HepG2 (cell line): Measurements from ENCODE around the gene MEA1. TPM values are rescaled to one million over a fixed set of nuclear protein-coding genes. Genes with fewer than 3 reads are reported as not detected.

Experiments
- ARID4A ChIP-seq: sonication (generic); formaldehyde crosslinking; IDR thresholded peaks from 2 replicates; pipeline ENCODE4 v1.5.0; 2020; ENCODE audit warnings: mild to moderate bottlenecking, missing genetic modification reagents, borderline replicate concordance
- CC2D1A ChIP-seq: sonication (generic); formaldehyde crosslinking; IDR thresholded peaks from 2 replicates; pipeline ENCODE4 v1.8.1; 2023; ENCODE audit warnings: mild to moderate bottlenecking, missing genetic modification reagents
- DPF2 ChIP-seq: sonication (generic); formaldehyde crosslinking; IDR thresholded peaks from 2 replicates; pipeline ENCODE4 v1.4.0; 2020; ENCODE audit warnings: mild to moderate bottlenecking, low read depth, missing genetic modification reagents, borderline replicate concordance
- DRAP1 ChIP-seq: IDR thresholded peaks from 2 replicates; pipeline ENCODE4 v1.6.1; 2016; ENCODE audit warnings: missing genetic modification reagents, missing compliant biosample characterization
- FOXK1 ChIP-seq: sonication (generic); formaldehyde crosslinking; IDR thresholded peaks from 2 replicates; pipeline ENCODE4 v1.4.0; 2020; ENCODE audit warnings: low read depth, missing genetic modification reagents, borderline replicate concordance
- GLI4 ChIP-seq: sonication (generic); formaldehyde crosslinking; IDR thresholded peaks from 2 replicates; pipeline ENCODE4 v1.5.1; 2020; ENCODE audit warnings: missing genetic modification reagents, mild to moderate bottlenecking, moderate library complexity, borderline replicate concordance
- HMGXB3 ChIP-seq: sonication (generic); formaldehyde crosslinking; IDR thresholded peaks from 2 replicates; pipeline ENCODE4 v1.4.0; 2020; ENCODE audit warnings: missing genetic modification reagents, borderline replicate concordance
- IRF9 ChIP-seq: sonication (generic); formaldehyde crosslinking; IDR thresholded peaks from 2 replicates; pipeline ENCODE4 v1.8.0; 2022; ENCODE audit warnings: missing genetic modification reagents, mild to moderate bottlenecking, borderline replicate concordance
- JUN ChIP-seq: sonication (generic); formaldehyde crosslinking; IDR thresholded peaks from 2 replicates; pipeline ENCODE4 v1.4.0; 2020; ENCODE audit warnings: mild to moderate bottlenecking, missing genetic modification reagents
- KMT2A ChIP-seq: sonication (generic); formaldehyde crosslinking; IDR thresholded peaks from 2 replicates; pipeline ENCODE4 v1.4.0; 2020; ENCODE audit warnings: missing genetic modification reagents
- MAFF ChIP-seq: IDR thresholded peaks from 2 replicates; pipeline ENCODE4 v1.6.1; 2011; ENCODE audit warnings: low read depth, low read length, improper control_type of control experiment
- MIER2 ChIP-seq: IDR thresholded peaks from 2 replicates; pipeline ENCODE4 v1.6.1; 2016; ENCODE audit warnings: missing biosample characterization, missing genetic modification reagents
- MLX ChIP-seq: IDR thresholded peaks from 2 replicates; pipeline ENCODE4 v1.6.1; 2016
- MYNN ChIP-seq: sonication (generic); formaldehyde crosslinking; IDR thresholded peaks from 2 replicates; pipeline ENCODE4 v1.4.0; 2020; ENCODE audit warnings: mild to moderate bottlenecking, low read depth, missing genetic modification reagents
- MZF1 ChIP-seq: sonication (generic); formaldehyde crosslinking; IDR thresholded peaks from 2 replicates; pipeline ENCODE4 v1.8.1; 2023; ENCODE audit warnings: mild to moderate bottlenecking, missing genetic modification reagents, borderline replicate concordance
- TBP ChIP-seq: sonication (generic); formaldehyde crosslinking; IDR thresholded peaks from 2 replicates; pipeline ENCODE4 v1.5.0; 2020; ENCODE audit warnings: missing genetic modification reagents
- ZBTB20 ChIP-seq: sonication (generic); formaldehyde crosslinking; IDR thresholded peaks from 2 replicates; pipeline ENCODE4 v1.8.1; 2023; ENCODE audit warnings: missing genetic modification reagents, low read depth, mild to moderate bottlenecking, borderline replicate concordance
- ZBTB7B ChIP-seq: sonication (generic); formaldehyde crosslinking; IDR thresholded peaks from 2 replicates; pipeline ENCODE4 v1.4.0; 2020; ENCODE audit warnings: missing genetic modification reagents
- ZNF737 ChIP-seq: sonication (generic); formaldehyde crosslinking; IDR thresholded peaks from 2 replicates; pipeline ENCODE4 v1.5.0; 2020; ENCODE audit warnings: missing genetic modification reagents, mild to moderate bottlenecking, borderline replicate concordance
- polyA plus RNA-seq, 8 experiments: library from polyadenylated mRNA; depleted of rRNA in 3 of 8; stranded (reverse) in 7 of 8; unstranded in 1 of 8; fragments of >200 nt; fragmentation: Illumina TruSeq in 4 of 8; extraction: Trizol in 4 of 8; gene quantifications; 2 replicates each; pipeline versions ENCODE4 v1.2.1 to v1.2.3, GENCODE V29; 2011 to 2016; ENCODE audit warnings: low read depth in 4 of 8, missing spikeins in 1 of 8, mixed read lengths in 1 of 8; ENCODE audit not compliant: insufficient read depth in 1 of 8
- total RNA-seq, 5 experiments: library from RNA; depleted of rRNA; stranded (reverse); fragments of >200 nt; fragmentation: Illumina TruSeq; extraction: Trizol; gene quantifications; 2 replicates each; pipeline ENCODE4 v1.2.3, GENCODE V29; 2016; ENCODE audit warnings: low read depth in 1 of 5

MEA1 gene
- total and polyA plus RNA-seq, 2 of the 13 experiments (the other 11 are each of a cell fraction or from before 2014, with no cell fraction given): 75.6 to 86.2 TPM

GRCh38 chr6:43013843-43014433, at the start of gene MEA1, which contains the start of gene KLHDC3 (continued):
- peak; percentile 94 for TF ChIP-seq ARID4A (CRISPR knock-in tag)
- peak; percentile 68 for TF ChIP-seq MLX
- TF ChIP-seq KMT2A: peak; percentile 21; the same call in 1 of the 2 replicates
- peak; percentile 30; the same call in 1 of the 2 replicates for TF ChIP-seq JUN
- no peak for TF ChIP-seq MIER2 (CRISPR knock-in tag)
- TF ChIP-seq ZBTB20 (CRISPR knock-in tag): no peak
- no peak; the same call in 1 of the 2 replicates for TF ChIP-seq HMGXB3 (CRISPR knock-in tag)
- 0 out of 2 replicates have a peak, but pooled peaks have one; percentile 30 for TF ChIP-seq MAFF
- peak; percentile 99 for TF ChIP-seq DRAP1 (CRISPR knock-in tag)
- TF ChIP-seq GLI4 (CRISPR knock-in tag): no peak
- no peak for TF ChIP-seq TBP (CRISPR knock-in tag)
- no peak; the same call in 1 of the 2 replicates for TF ChIP-seq IRF9 (CRISPR knock-in tag)
- no peak for TF ChIP-seq ZNF737 (CRISPR knock-in tag)
- no peak for TF ChIP-seq ZBTB7B (CRISPR knock-in tag)
- no peak for TF ChIP-seq MZF1 (CRISPR knock-in tag)
- TF ChIP-seq CC2D1A (CRISPR knock-in tag): no peak
- no peak for TF ChIP-seq DPF2 (CRISPR knock-in tag)
- TF ChIP-seq MYNN (CRISPR knock-in tag): no peak
- peak; percentile 99 for TF ChIP-seq FOXK1
